ENCODE results near the gene NEURL3.
A peak's percentile ranks its signal among the peaks of the same experiment; 100 is the strongest.
"Not testable (repeated sequence)": the region's sequence is repeated elsewhere in the genome, so short reads cannot be mapped to it uniquely, and the experiment has no call there.

Gene NEURL3

DNA sequence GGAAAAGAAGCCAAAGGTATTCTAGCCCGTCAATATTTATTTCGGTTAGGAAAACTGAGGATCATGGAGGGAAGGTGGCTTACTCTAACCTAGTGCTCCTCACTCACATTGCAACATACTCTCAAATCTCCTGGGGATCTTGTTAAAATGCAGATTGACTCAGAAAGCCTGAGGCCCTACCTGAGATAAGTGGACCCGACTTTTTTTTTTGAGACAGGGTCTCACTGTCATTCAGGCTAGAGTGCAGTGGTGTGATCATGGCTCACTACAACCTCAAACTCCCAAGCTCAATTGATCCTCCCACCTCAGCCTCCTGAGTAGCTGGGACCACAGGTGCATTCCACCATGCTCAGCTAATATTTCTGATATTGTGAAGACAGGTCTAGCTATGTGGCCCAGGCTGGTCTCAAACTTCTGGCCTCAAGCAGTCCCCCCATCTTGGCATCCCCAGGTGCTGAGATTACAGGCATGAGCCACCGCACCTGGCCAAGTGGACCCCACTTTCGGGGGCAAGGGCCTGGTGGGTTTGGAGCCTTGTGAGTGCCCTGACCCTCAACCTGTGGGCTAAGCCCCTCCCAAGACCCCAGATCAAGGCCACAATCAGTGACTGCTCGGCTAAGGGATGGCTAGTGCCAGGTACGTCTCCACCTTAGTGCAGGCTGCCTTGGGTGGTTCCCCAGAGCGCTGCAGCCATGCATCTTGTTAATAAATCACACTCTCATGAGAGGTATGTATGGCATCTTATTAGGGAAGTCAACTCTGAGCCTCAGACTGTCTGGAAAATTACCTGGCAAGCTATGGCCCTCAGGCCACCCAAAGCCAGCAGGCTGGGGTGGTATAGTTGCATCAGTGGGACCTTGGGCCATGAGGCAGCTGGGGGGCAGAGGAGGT, 1.1 kb upstream of the NEURL3 start:
- no peak for DNase-seq (ENCODE audit: low read depth)

DNA sequence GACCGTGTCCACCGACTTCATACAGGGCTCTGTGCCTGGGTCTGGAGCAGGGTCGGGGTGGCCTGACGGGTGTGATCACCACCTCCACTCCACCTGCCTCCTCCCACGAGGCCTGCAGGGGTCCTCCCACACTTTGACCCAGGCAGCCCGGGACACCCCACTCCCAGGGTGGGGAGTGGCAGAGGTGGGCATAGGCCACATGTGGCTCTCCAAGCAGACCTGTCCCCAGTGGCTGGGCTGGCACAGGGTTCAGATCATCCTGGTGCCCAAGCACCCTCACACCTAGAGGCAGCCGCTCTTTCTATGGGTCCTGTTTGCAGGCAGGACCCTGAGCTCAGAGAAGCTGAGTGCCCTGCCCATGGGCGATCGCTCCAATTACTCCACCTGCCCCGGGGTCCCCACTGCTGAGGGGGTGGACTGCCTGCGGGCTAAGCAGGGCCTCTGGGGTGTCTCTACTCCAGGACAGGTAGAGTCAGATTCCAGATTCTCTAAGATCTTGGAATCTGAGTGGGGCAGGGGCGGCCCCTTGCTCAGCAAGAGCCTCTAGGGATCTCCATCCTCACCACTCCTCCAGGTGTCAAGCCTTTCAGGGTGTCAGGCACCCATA, 1.4 kb downstream of the NEURL3 start:
- no peak for DNase-seq (ENCODE audit: low read depth)

DNA sequence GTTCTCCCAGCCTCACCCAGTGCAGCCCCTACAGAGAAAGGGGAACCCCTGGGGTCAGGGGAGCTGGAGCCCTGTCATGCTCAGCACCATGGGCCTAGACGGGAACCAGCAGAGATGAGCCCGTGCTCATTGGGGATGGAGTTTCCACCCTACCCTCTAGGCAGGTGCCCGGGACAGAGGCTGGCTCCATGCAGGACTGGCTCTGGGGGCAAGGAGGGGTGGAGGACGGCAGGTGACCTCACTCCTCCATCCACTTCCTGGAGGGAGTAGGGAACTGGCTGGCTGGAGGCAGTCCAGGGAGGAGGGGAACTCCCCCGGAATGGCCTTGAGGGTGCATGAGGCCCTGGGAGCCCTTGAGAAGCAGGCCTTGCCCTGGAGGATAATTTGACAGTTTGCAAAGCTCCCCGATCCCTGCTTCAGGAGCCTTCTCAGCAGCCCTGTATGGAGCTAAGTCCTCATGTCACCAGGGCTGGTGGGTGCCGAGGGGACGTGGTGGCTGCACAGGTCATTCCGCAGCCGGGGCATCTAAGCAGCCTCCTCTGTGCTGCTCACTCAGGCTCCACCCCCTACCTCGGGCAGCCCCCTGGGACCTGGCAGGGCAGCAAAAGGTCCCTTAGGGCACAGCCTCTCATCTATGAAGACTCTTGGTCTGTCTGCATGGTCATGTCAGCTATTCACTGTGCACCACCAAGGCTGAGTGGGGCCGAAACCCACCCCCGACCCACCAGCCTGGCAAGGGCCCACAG, 2.1 kb downstream of the NEURL3 start:
- DNase-seq (ENCODE audit: low read depth), result no peak

DNA sequence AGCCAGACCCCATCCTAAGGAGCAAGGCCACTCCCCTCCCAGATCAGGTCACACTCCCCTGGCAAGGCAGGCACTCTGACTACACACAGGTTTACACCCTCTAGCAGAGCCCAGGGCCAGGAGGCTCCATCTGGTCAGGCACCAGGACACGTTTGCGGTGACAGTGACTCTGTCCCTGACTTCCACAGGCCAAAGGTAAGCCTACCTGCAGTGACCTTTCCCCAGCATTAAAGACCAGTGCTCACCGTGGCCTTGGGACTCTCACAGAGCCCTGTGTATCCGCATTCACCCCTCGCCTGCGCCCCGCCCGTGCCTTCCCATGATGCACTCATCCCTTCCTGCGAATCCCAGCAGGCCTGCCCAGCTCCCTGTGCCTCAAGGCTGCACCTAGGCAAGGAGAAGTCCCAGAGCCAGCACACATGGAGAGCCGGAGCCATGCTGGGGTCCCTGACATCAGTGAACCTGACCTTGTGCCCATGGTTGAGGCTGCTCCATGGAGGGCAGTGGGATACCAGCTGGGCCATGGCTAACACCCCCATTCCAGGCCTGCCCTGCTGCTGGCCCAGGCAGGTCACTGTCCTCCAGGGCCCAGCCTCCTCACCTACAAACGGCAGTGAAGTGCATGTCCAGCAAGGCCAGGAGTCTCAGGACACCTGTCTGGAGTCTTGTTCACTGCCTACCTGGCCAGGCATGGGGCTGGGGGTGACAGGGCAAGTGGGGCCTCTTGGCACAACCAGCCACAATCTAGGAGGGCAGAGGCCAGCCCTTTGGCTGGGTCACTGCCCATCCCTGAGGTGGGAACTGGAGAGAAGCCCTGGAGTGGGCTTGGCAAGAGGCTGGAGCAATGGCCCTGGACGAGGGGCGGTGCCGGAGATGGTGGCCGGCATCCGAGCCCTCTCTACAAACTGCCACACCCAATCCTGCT, 3.0 kb downstream of the NEURL3 start:
- no peak for DNase-seq (ENCODE audit: low read depth)

DNA sequence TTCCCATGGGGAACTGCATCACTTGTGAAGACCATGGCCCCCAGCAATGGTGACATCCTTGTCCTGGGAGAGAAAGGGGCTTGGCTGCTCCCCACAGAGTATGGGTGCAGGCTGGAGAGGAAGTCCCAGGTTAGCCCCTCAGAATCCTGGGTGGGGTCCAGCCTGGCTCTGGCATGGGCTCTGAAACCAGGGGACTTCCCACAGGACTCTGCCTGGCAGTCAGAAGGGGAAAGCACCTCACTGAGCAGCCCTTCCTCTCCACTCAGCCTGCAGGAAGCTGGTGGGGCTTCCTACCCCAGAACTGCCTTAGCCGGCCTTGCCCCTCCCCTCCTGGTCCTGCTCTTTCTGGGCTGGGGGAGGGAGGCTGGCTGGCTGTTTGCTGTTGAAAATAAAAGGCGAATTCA, 3.7 kb downstream of the NEURL3 start:
- DNase-seq (ENCODE audit: low read depth), result no peak

DNA sequence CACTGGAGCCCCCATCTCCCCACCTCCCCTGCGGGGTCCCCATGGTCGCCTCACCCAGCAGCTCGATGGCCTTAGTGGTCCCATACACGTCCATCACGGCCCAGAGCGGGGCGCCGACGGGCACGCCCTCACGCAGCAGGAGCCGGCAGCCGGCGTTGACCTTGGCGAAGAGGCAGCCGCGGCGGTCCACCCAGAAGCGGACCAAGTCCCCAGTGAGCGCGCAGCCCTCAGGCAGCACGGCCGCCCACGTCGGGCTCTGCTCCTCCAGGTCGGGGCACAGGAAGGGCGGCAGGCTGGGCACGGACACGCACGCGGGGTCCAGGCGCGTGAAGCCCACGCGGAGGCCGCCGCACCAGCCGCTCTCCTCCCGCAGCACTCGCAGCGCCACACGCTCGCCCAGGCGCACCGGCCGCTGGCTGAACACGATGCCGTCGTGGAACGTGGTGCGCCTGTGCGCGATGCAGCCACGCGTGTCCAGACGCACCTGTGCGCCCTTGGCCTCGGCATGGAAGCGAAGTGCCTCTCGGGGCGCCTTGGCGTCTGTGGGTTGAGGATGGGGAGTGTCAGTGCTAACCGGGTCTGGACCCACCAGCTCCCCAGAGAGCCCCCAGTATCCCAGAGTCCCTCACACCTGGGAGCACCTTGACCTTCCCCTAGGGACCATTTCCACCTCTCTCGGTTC, 4.6 kb downstream of the NEURL3 start:
- no peak for DNase-seq (ENCODE audit: low read depth)

DNA sequence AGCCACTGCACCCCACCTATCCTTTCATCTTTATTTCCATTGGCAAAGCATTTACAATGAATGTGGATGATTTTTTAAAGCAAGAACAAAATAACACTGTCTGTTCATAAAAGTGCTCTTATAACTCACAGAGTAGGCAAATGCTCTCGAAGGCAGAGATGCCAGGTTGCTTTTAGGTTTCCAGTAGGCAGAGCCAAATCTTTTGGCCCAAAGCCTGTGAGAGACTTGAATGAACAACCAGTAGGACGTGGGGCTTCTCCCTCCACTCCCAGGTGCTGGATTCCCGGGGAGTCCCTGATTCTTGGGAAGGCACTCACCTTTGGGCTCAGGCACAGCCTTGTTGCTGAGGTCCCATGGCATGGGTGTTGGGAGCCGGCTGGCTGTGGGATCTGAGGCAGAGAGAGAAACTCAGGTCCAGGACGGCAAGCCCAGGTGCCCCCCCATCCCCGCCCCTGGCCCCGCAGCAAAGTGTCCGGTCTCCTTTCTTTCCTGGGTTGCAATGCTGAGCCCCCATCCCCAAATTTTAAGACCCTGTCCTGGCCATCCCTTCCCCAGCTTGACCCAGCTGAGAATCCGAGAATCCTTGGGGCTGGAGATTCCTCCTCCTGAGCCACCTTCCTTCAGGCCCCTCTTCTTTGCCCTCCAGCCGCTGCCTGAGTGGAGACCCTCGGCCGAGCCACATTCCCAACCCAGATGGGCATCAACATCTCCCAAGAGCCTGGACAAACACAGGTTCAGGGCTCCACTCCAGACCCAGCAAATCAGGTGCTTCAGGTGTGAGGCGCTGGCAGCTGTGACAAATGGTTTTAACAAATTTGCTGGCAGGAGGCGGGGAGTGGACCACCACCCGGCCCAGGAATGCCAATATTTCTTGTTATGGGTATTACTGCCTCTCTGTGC, 5.8 kb downstream of the NEURL3 start:
- DNase-seq (ENCODE audit: low read depth), result no peak

DNA sequence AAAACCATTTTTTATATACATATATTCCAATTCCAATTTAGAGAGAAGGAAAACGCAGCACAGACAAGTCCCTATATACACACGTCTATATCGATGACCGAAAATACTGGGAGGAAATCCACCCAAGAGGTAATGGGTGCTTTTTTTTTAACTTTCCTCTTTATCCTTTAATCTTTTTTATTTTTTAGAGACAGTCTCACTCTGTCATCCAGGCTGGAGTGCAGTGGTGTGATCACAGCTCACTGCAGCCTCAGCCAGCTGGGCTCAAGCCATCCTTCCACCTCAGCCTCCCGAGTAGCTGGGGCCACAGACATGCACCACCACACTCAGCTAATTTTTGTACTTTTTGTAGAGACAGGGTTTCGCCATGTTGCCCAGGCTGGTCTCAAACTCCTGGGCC, 6.5 kb downstream of the NEURL3 start:
- not testable (repeated sequence) for DNase-seq (ENCODE audit: low read depth)

DNA sequence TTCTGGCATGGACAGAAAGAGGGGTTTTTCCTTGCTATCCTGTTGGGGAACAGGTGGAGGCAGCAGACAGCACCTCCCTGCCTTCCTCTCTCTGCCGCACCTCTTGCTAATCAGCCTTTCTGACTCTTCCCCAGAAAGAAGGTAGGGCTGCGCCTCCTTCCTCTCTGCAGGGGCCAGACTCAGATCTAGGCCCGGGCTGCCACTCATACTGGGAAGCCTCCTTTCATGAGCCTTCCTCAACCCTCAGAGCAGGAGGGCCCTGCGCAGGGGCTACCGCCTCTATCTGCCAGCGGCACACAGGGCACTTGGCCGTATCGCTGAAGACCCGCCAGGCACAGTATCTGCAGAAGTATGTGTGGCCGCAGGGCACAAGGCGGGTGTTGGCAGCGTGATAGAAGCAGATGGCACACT, 7.1 kb downstream of the NEURL3 start:
- no peak for DNase-seq (ENCODE audit: low read depth)

DNA sequence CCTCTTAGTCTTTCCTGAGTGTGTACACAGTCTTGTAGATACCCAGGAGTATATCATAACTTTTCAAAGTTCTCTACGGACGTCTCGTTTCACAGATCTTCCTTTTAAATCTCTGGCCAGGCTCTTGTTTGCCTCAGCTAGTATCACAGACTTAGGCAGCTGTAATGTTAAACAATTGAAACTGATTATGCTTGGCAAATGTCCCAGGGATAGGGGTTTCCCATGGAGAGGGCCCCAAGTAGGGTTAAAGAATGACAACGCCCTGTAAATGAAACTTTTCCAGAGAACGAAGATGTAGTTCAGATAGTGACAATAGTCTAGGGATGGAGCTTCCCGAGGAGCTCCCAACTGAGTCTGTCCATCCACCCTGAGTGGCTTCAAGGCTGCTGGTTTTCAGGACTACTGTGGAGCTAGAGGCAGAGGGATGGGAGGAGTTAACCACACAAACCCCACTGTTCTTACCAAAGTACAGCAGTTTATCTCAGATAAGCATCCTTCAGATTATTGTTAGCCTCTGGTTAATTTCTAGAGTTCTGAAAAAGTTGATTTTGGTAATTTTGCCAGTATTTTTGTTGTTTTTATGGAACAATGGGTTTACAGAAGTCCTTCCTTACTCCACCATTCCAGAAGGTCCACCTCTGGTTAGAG, 9.1 kb downstream of the NEURL3 start:
- DNase-seq (ENCODE audit: low read depth), result no peak

DNA sequence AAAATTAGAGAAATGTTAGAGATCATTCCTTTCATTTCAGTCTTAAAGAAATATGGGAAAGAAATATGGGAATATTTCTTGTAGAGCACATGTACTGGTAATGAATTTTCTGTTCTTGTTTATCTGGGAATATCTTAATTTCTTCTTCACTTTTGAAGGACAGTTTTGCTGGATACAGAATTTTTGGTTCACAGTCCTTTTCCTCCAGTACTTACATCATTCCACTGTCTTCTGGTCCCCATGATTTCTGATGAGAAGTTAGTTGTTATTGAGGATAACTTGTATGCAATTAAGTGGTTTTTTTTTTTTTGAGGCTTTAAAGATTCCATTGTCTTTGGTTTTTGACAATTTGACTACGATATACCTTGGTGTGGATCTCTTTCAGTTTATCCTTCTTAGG, 11.0 kb downstream of the NEURL3 start:
- no peak for DNase-seq (ENCODE audit: low read depth)

DNA sequence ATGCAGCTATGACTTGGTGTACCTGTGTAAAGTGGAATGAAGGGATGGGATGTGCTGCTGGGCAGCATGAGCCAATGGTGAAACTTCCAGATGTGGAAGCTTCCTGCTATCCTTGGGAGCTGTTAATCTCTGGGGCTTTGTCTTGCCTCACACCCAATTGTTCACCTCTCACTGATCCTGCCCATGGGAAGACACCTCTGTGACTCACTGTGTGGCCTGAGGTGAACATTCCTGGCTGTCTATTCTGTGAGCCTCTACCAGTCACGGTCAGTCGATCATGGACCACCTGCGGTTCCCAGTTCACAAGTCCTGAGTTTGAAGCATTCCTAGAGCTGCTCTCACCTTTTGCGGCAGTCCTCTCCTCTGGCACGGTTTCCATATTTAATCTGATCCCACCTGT, 12.1 kb downstream of the NEURL3 start:
- no peak for DNase-seq (ENCODE audit: low read depth)

DNA sequence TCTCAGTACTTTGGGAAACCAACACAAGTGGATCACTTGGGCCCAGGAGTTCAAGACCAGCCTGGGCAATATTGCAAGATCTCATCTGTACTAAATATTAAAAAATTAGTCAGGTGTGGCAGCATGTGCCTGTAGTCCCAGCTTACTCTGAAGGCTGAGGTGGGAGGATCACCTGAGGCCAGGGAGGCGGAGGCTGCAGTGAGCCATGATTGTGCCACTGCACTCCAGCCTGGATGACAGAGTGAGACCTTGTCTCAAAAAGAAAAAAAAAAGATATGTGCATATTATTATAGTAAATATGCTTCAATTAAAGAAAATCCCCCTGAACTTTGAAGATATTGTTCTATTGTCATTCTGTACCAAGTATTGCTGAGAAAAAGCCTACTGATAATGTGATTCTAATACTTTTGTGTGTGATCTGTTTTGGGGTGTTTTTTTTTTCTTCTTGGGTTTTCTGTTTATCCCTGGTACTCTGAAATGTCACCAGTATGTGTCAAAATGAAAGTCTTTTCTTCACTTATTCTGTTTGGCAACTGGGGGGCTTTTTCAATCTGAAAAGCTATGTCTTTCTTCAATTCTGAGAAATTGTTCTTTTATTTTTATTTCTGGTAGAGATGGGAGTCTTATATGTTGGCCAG, 13.2 kb downstream of the NEURL3 start:
- no peak for DNase-seq (ENCODE audit: low read depth)

DNA sequence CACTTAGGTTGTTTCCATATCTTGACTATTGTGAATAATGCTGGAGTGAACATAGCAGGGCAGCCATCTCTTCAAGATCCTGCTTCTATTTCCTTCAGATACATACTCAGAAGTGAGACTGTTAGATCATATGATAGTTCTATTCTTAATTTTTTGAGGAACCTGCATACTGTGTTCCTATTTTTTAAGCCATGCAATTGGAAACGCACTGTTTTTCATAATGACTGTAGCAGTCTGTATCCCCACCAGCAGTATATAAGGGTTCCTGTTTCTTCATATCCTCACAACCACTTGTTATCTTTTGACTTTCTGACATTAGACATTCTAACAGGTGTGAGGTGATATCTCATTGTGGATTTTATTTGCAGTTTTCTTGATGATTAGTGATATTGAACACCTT, 15.5 kb downstream of the NEURL3 start:
- no peak for DNase-seq (ENCODE audit: low read depth)

DNA sequence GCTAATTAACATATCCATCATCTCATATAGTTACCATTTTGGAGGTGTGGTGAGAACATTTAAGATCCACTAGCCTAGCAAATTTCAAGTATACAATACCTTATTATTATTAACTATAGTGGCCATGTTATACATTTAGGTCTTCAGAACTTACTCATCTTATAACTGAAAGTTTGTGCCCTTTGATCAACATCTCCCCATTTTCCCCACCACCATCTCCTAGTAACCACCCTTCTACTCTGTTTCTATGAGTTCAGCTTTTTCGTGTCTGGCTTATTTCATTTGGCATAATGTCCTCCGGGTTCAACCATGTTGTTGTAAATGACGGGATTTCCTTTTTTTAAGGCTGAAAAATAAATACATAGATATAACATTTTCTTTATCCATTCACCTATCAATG, 15.9 kb downstream of the NEURL3 start:
- DNase-seq (ENCODE audit: low read depth), result no peak

DNA sequence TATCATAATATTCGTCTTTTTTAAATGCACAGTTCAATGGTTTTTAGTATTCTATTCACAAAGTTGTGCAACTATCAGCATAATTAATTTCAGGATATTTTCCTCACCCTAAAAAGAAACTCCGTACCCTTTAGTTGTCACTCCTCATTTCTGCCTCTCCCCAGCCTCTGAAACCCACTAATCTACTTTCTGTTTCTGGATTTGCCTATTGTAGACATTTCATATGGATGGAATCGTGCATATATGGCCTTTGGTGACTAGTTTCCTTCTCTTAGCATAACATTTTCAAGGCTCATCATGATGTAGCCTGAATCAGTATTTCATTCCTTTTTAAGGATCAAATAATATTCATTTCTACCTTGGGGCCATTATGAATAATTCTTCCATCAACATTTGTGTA, 18.5 kb downstream of the NEURL3 start:
- DNase-seq (ENCODE audit: low read depth), result no peak

DNA sequence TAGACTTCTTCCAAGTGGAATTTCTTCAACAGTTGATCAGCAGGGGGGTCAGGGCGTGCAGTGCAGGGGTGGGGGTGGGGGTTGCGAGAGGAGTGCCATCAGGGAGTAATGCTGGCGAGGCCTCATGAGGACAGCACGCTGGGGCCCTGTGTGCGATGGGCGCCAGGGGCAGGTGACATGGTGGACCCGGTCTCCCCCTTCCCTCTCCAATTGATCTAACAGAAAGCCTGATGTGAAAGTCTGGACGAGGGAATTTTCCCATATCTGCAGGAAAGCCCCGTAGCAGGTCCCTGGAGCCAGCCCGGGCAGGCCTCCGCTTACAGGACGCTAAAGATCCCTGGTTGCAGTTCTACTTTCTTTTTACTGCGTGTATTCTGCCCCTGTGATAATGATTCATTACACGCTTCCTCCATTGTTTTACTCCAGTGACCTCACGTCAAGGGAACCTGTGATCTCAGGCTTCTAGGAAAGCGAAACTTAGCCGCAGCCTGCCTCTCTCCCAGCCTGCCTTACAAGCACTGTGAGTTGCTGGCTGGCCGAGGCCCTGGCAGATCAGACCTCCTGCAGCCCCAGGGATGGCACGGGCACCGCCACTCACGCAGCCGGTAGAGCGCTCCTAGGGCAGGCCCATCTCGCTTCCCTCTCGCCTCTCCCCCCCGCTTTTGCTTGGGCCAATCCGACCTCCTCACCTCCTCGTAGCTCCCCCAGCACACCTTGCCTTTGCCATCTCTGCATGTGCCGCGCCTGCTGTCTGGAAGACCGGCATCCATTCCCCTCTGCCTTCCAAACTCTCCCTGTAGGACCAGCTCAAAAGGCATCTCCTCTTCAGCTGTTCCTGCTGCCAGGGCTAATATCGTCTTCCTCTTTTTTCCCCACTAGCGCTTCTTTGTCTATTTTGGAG, 19.2 kb downstream of the NEURL3 start:
- DNase-seq (ENCODE audit: low read depth), result peak; percentile 47

DNA sequence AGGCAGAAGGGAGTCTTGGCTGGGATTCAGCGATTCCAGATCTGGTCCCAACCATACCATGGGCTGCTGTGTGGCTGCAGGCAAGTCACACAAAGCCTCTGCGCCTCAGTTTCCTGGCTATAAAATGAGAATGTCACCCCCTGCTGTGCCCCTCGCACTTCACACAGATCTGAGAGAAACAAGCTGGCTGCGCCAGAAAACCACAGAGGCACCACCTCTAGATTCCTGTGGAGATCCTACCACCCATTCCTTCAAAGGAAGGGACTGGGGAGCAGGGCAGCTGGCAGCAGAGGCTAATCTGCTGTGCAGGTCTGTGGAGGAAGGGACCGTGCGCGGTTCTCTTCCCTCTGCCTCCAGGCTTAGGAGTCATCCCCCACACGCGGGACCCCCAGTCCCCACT, 19.8 kb downstream of the NEURL3 start:
- no peak for DNase-seq (ENCODE audit: low read depth)

Measured in GM04503 (cell line).